ENCODE measurements around the gene ESRP2.

The ESRP2 gene

DNA sequence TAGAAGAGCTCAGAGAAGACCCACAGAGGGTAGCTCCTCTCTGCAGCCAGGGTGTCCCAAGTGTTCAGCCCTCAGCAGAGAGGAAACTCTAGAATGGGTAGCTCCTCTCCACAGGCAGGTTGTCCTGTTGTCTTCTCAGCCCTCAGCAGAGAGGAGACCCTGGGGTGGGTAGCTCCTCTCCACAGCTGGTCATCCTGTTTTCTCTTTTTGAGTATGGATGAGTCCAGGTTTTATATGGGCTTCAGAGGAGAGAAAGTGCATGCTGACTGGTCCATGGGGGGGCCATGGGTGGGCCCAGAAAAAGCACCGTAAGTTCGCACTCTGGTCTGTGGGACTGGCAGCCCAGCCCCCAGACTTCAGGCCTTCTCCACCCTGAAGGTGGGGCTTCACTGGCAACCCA lies 48.4 kb downstream of the ESRP2 start:
- H3K27me3 ChIP-seq (replicated peaks in 2 of 5; ENCODE audit: control insufficient read depth in 4 of 5, insufficient read depth in 5 of 5, low read length in 4 of 5), result no peaks in the 10 kb centered on the region
- H3K9me3 ChIP-seq (ENCODE audit: control extremely low read depth in 1 of 5, control insufficient read depth in 4 of 5, insufficient read depth in 2 of 5, low read depth in 1 of 5, low read length in 4 of 5), result peaks cover 0 to 6% (median 4%) of the 10 kb centered on the region in 5 experiments
- H3K27ac ChIP-seq (ENCODE audit: insufficient read depth in 1 of 2, low read depth in 1 of 2, low read length in 2 of 2, poor library complexity in 1 of 2, severe bottlenecking in 2 of 2), result no peak overlapping the region
- H3K4me1 ChIP-seq (ENCODE audit: control extremely low read depth in 1 of 4, control insufficient read depth in 4 of 4, insufficient read depth in 4 of 4, low read length in 3 of 4), result no peaks in the 10 kb centered on the region
- POLR2A ChIA-PET, result no interaction called here
- H3K4me3 ChIP-seq (ENCODE audit: control insufficient read depth in 1 of 7, extremely low read depth in 1 of 7, insufficient read depth in 4 of 7, low read depth in 2 of 7, low read length in 6 of 7), result no peak overlapping the region
- no peak for DNase-seq
- 100% methylated on average over 2 of the region's 2 CpGs for WGBS (ENCODE audit: insufficient coverage)
- H3K36me3 ChIP-seq (ENCODE audit: control insufficient read depth in 4 of 4, insufficient read depth in 4 of 4, low read length in 3 of 4), result peaks cover 27 to 72% (median 42%) of the 10 kb centered on the region in 4 experiments
- CTCF ChIA-PET, result interaction anchor here (1.1 to 1.5 kb wide), 2 partner anchors 15 kb away, joined by 3 read pairs; no protein-coding TSS in a partner anchor

DNA sequence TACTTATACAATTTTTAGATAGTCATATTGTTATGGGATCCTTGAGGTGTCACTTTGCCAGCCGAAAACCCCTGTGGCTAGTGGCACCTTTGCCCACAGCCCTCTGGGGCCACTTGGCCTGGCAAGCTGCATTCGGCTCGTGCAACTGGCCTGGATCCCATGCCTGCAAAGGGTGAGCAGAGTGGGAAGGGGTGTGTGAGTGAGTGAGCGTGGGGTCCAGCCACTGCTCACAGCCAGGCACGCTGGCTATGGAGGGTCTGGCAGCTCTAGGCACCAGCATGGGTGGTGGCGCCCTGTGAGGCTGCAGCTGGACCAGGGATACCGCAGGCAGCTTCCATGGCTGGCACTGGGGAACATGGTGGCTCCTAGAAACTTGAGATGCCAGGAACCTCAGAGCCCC lies 49.0 kb downstream of the ESRP2 start:
- Histone ChIP-seq H3K4me3 (ENCODE audit: control insufficient read depth in 1 of 7, extremely low read depth in 1 of 7, insufficient read depth in 4 of 7, low read depth in 2 of 7, low read length in 6 of 7) (no peak overlapping the region), H3K4me1 (ENCODE audit: control extremely low read depth in 1 of 4, control insufficient read depth in 4 of 4, insufficient read depth in 4 of 4, low read length in 3 of 4) (no peaks in the 10 kb centered on the region), H3K36me3 (ENCODE audit: control insufficient read depth in 4 of 4, insufficient read depth in 4 of 4, low read length in 3 of 4) (peaks cover 27 to 74% (median 42%) of the 10 kb centered on the region in 4 experiments), H3K27me3 (replicated peaks in 2 of 5; ENCODE audit: control insufficient read depth in 4 of 5, insufficient read depth in 5 of 5, low read length in 4 of 5) (no peaks in the 10 kb centered on the region), H3K27ac (ENCODE audit: insufficient read depth in 1 of 2, low read depth in 1 of 2, low read length in 2 of 2, poor library complexity in 1 of 2, severe bottlenecking in 2 of 2) (no peak overlapping the region), H3K9me3 (ENCODE audit: control extremely low read depth in 1 of 5, control insufficient read depth in 4 of 5, insufficient read depth in 2 of 5, low read depth in 1 of 5, low read length in 4 of 5) (peaks cover 0 to 6% (median 4%) of the 10 kb centered on the region in 5 experiments)
- ChIA-PET POLR2A (interaction anchor here (0.6 kb wide), 1 partner anchor 323 kb away, joined by 3 read pairs; no protein-coding TSS in a partner anchor), CTCF (interaction anchor here (1.1 kb wide), 1 partner anchor 14 kb away, joined by 3 read pairs; no protein-coding TSS in a partner anchor)
- DNase-seq, result no peak
- 100% methylated on average over 3 of the region's 7 CpGs for WGBS (ENCODE audit: insufficient coverage)

GRCh38 chr16:68183046-68183445 lies 52.9 kb downstream of the ESRP2 start:
- H3K27me3 ChIP-seq (replicated peaks in 2 of 5; ENCODE audit: control insufficient read depth in 4 of 5, insufficient read depth in 5 of 5, low read length in 4 of 5), result no peaks in the 10 kb centered on the region
- no peaks in the 10 kb centered on the region for H3K4me1 ChIP-seq (ENCODE audit: control extremely low read depth in 1 of 4, control insufficient read depth in 4 of 4, insufficient read depth in 4 of 4, low read length in 3 of 4)
- H3K4me3 ChIP-seq (ENCODE audit: control insufficient read depth in 1 of 7, extremely low read depth in 1 of 7, insufficient read depth in 4 of 7, low read depth in 2 of 7, low read length in 6 of 7), result no peak overlapping the region
- no peak overlapping the region for H3K27ac ChIP-seq (ENCODE audit: insufficient read depth in 1 of 2, low read depth in 1 of 2, low read length in 2 of 2, poor library complexity in 1 of 2, severe bottlenecking in 2 of 2)
- DNase-seq, result no peak
- peaks cover 30 to 75% (median 39%) of the 10 kb centered on the region in 4 experiments for H3K36me3 ChIP-seq (ENCODE audit: control insufficient read depth in 4 of 4, insufficient read depth in 4 of 4, low read length in 3 of 4)
- no CpG with 5 or more reads among the region's 3 CpGs for WGBS (ENCODE audit: insufficient coverage)
- POLR2A ChIA-PET, result no interaction called here
- peaks cover 0 to 6% (median 4%) of the 10 kb centered on the region in 5 experiments for H3K9me3 ChIP-seq (ENCODE audit: control extremely low read depth in 1 of 5, control insufficient read depth in 4 of 5, insufficient read depth in 2 of 5, low read depth in 1 of 5, low read length in 4 of 5)
- CTCF ChIA-PET, result no interaction called here

DNA sequence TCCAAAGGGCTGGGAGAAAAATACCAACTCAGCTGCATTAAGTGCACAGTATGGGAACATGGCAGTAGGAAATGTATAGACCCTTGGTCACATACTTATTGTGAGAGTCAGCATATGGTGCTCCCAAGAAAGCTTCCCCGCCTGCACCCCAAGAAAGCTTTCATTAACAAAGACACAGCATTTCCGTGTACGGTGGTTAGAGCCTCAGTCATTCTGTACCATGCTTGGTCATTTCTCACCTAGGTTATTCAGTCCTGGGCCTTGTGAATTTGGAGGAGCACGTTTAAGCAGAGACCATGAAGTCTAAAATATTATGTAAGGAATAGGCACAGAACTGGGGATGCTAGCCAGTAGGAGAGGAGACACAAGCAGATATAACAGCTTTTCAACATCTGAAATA lies 56.1 kb downstream of the ESRP2 start:
- DNase-seq, result no peak
- no peaks in the 10 kb centered on the region for H3K27me3 ChIP-seq (replicated peaks in 2 of 5; ENCODE audit: control insufficient read depth in 4 of 5, insufficient read depth in 5 of 5, low read length in 4 of 5)
- no peak overlapping the region for H3K27ac ChIP-seq (ENCODE audit: insufficient read depth in 1 of 2, low read depth in 1 of 2, low read length in 2 of 2, poor library complexity in 1 of 2, severe bottlenecking in 2 of 2)
- no peak overlapping the region for H3K4me3 ChIP-seq (ENCODE audit: control insufficient read depth in 1 of 7, extremely low read depth in 1 of 7, insufficient read depth in 4 of 7, low read depth in 2 of 7, low read length in 6 of 7)
- peaks cover 20 to 65% (median 34%) of the 10 kb centered on the region in 4 experiments for H3K36me3 ChIP-seq (ENCODE audit: control insufficient read depth in 4 of 4, insufficient read depth in 4 of 4, low read length in 3 of 4)
- no peaks in the 10 kb centered on the region for H3K9me3 ChIP-seq (ENCODE audit: control extremely low read depth in 1 of 5, control insufficient read depth in 4 of 5, insufficient read depth in 2 of 5, low read depth in 1 of 5, low read length in 4 of 5)
- H3K4me1 ChIP-seq (ENCODE audit: control extremely low read depth in 1 of 4, control insufficient read depth in 4 of 4, insufficient read depth in 4 of 4, low read length in 3 of 4), result no peaks in the 10 kb centered on the region
- ChIA-PET CTCF (interaction anchor here (1.0 to 2.1 kb wide), 4 partner anchors 11 to 26 kb away, joined by 3 to 6 read pairs (median 4); no protein-coding TSS in a partner anchor), POLR2A (no interaction called here)
- WGBS (ENCODE audit: insufficient coverage), result no CpG with 5 or more reads among the region's 4 CpGs

GRCh38 chr16:68179196-68179795 lies 56.6 kb downstream of the ESRP2 start:
- WGBS (ENCODE audit: insufficient coverage), result 100% methylated on average over 1 of the region's 2 CpGs
- POLR2A ChIA-PET, result no interaction called here
- DNase-seq, result no peak
- Histone ChIP-seq H3K27ac (ENCODE audit: insufficient read depth in 1 of 2, low read depth in 1 of 2, low read length in 2 of 2, poor library complexity in 1 of 2, severe bottlenecking in 2 of 2) (no peak overlapping the region), H3K4me3 (ENCODE audit: control insufficient read depth in 1 of 7, extremely low read depth in 1 of 7, insufficient read depth in 4 of 7, low read depth in 2 of 7, low read length in 6 of 7) (no peak overlapping the region), H3K9me3 (ENCODE audit: control extremely low read depth in 1 of 5, control insufficient read depth in 4 of 5, insufficient read depth in 2 of 5, low read depth in 1 of 5, low read length in 4 of 5) (no peaks in the 10 kb centered on the region), H3K27me3 (replicated peaks in 2 of 5; ENCODE audit: control insufficient read depth in 4 of 5, insufficient read depth in 5 of 5, low read length in 4 of 5) (no peaks in the 10 kb centered on the region), H3K4me1 (ENCODE audit: control extremely low read depth in 1 of 4, control insufficient read depth in 4 of 4, insufficient read depth in 4 of 4, low read length in 3 of 4) (no peaks in the 10 kb centered on the region), H3K36me3 (ENCODE audit: control insufficient read depth in 4 of 4, insufficient read depth in 4 of 4, low read length in 3 of 4) (peaks cover 21 to 66% (median 36%) of the 10 kb centered on the region in 4 experiments)
- CTCF ChIA-PET, result interaction anchor here (1.0 to 2.1 kb wide), 6 partner anchors 10 to 54 kb away, joined by 3 to 6 read pairs (median 3); no protein-coding TSS in a partner anchor

Measured in common myeloid progenitor, CD34-positive (primary cell).